Trophoblast cell (in vitro differentiated cells and primary cell): Measurements from ENCODE around the gene GART.

Source experiments
- DNase-seq, 2 donors: peaks; one replicate each; pipeline ENCODE4 v3.0.0-alpha.2; 2016
- H2AFZ ChIP-seq: 2 replicates; pipeline ENCODE4 v1.6.1; 2013; ENCODE audit warnings: low read length, moderate library complexity, mild to moderate bottlenecking; ENCODE audit not compliant: insufficient read depth, poor library complexity
- H2AK5ac ChIP-seq: 2 replicates; pipeline ENCODE4 v1.6.1; 2013; ENCODE audit warnings: mild to moderate bottlenecking, low read length
- H2BK120ac ChIP-seq: 2 replicates; pipeline ENCODE4 v1.6.1; 2013; ENCODE audit warnings: low read length, mild to moderate bottlenecking, moderate library complexity; ENCODE audit not compliant: insufficient read depth, poor library complexity
- H2BK12ac ChIP-seq: 2 replicates; pipeline ENCODE4 v1.6.1; 2013; ENCODE audit warnings: mild to moderate bottlenecking, low read length, moderate library complexity
- H2BK5ac ChIP-seq: 2 replicates; pipeline ENCODE4 v1.6.1; 2013; ENCODE audit warnings: low read length, low read depth, moderate library complexity, mild to moderate bottlenecking; ENCODE audit not compliant: poor library complexity
- H3K14ac ChIP-seq: 2 replicates; pipeline ENCODE4 v1.6.1; 2013; ENCODE audit warnings: mild to moderate bottlenecking, low read length
- H3K18ac ChIP-seq: 2 replicates; pipeline ENCODE4 v1.6.1; 2013; ENCODE audit warnings: mild to moderate bottlenecking, low read length
- H3K23ac ChIP-seq: 2 replicates; pipeline ENCODE4 v1.6.1; 2013; ENCODE audit warnings: low read length
- H3K27ac ChIP-seq: 2 replicates; pipeline ENCODE4 v1.5.1; 2013; ENCODE audit warnings: low read depth, mild to moderate bottlenecking, inconsistent platforms, low read length, moderate library complexity
- H3K27me3 ChIP-seq: 2 replicates; pipeline ENCODE4 v1.6.1; 2013; ENCODE audit warnings: inconsistent platforms, mild to moderate bottlenecking, low read length, moderate library complexity; ENCODE audit not compliant: insufficient read depth
- H3K36me3 ChIP-seq, 2 experiments: 1 replicate in 1 of 2; 2 replicates in 1 of 2; pipeline ENCODE4 v1.6.1; 2013; ENCODE audit warnings: low read length in 2 of 2, mild to moderate bottlenecking in 2 of 2, moderate library complexity in 1 of 2; ENCODE audit not compliant: insufficient read depth in 2 of 2, control insufficient read depth in 1 of 2
- H3K4ac ChIP-seq: 2 replicates; pipeline ENCODE4 v1.6.1; 2013; ENCODE audit warnings: low read depth, mild to moderate bottlenecking, low read length, moderate library complexity
- H3K4me1 ChIP-seq, 2 experiments: 1 replicate in 1 of 2; 2 replicates in 1 of 2; pipeline ENCODE4 v1.6.1; 2013; ENCODE audit warnings: low read length in 2 of 2, mild to moderate bottlenecking in 2 of 2, moderate library complexity in 1 of 2; ENCODE audit not compliant: insufficient read depth in 2 of 2, control insufficient read depth in 1 of 2
- H3K4me2 ChIP-seq: 2 replicates; pipeline ENCODE4 v1.6.1; 2013; ENCODE audit warnings: inconsistent platforms, mild to moderate bottlenecking, low read length, moderate library complexity
- H3K4me3 ChIP-seq: 2 replicates; pipeline ENCODE4 v1.5.1; 2013; ENCODE audit warnings: mild to moderate bottlenecking, low read depth, low read length, inconsistent platforms
- H3K79me1 ChIP-seq: one replicate; pipeline ENCODE4 v1.6.1; 2013; ENCODE audit warnings: low read length
- H3K79me2 ChIP-seq: 2 replicates; pipeline ENCODE4 v1.6.1; 2013; ENCODE audit warnings: low read length, mild to moderate bottlenecking; ENCODE audit not compliant: control insufficient read depth, insufficient read depth, poor library complexity
- H3K9ac ChIP-seq: 2 replicates; pipeline ENCODE4 v1.6.1; 2013; ENCODE audit warnings: mild to moderate bottlenecking, low read length
- H3K9me3 ChIP-seq: 2 replicates; pipeline ENCODE4 v1.6.1; 2013; ENCODE audit warnings: low read depth, mild to moderate bottlenecking, control low read depth, inconsistent platforms, low read length; ENCODE audit not compliant: insufficient read depth
- H4K12ac ChIP-seq: 2 replicates; pipeline ENCODE4 v1.6.1; 2013; ENCODE audit warnings: low read depth, mild to moderate bottlenecking, low read length, moderate library complexity
- H4K8ac ChIP-seq: 2 replicates; pipeline ENCODE4 v1.6.1; 2013; ENCODE audit warnings: low read depth, mild to moderate bottlenecking, low read length, moderate library complexity
- H4K91ac ChIP-seq: one replicate; pipeline ENCODE4 v1.6.1; 2013; ENCODE audit warnings: low read depth, mild to moderate bottlenecking, low read length, moderate library complexity
- WGBS: extraction: QIAGEN DNeasy Blood & Tissue Kit; methylation state at CpG from one replicate; pipeline ENCODE4 v1.1.7; 2013; ENCODE audit warnings: missing lambda C conversion rate; ENCODE audit not compliant: insufficient read length, insufficient coverage; ENCODE audit errors: extremely low coverage; 5-methylcytosine and 5-hydroxymethylcytosine counted together

GART gene

DNA sequence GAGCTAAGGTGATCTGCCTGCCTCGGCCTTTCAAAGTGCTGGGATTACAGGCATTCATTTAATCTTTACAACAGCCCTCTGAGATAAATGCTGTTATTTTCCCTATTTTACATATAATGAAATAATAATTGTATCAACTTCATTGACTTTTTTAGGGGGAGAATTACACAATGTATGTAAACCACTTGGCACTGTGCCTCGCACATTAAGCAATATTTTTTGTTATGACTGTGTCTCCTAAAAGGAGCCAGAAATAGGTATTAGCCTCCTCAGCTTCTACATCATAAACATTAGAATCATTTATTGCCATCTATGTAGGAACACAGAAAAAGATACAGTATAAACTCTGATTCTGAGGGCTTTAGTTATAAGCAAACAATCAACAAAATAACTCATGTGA lies 49.3 kb downstream of the GART start:
- Histone ChIP-seq H2BK5ac (no peak overlapping the region), H4K91ac (no peak overlapping the region), H2BK12ac (no peak overlapping the region), H2AFZ (no peak overlapping the region), H4K12ac (no peak overlapping the region), H2AK5ac (no peak overlapping the region), H3K18ac (no peak overlapping the region), H3K4ac (no peak overlapping the region), H3K36me3 (no peaks in the 10 kb centered on the region), H2BK120ac (no peak overlapping the region), H3K4me2 (no peak overlapping the region), H3K9me3 (no peaks in the 10 kb centered on the region), H3K4me1 (peaks cover 0 to 3% of the 10 kb centered on the region in 2 experiments), H3K14ac (no peak overlapping the region), H3K79me2 (no peaks in the 10 kb centered on the region), H3K27ac (no peak overlapping the region), H4K8ac (no peak overlapping the region), H3K23ac (no peak overlapping the region), H3K79me1 (peaks cover 2% of the 10 kb centered on the region), H3K4me3 (no peak overlapping the region), H3K9ac (no peak overlapping the region), H3K27me3 (no peaks in the 10 kb centered on the region)
- no peak for DNase-seq
- WGBS: no CpG with 5 or more reads among the region's 2 CpGs

- Histone ChIP-seq H3K4ac (no peak within 1 kb of the TSS), H2BK12ac (no peak within 1 kb of the TSS), H3K27me3 (no peaks in the 10 kb centered on the region), H2BK5ac (peak within 1 kb of the TSS; percentile 76), H3K79me2 (no peaks in the 10 kb centered on the region), H2AK5ac (no peak within 1 kb of the TSS), H3K18ac (peak within 1 kb of the TSS; percentile 62), H2AFZ (peak within 1 kb of the TSS; percentile 89), H3K9ac (peak within 1 kb of the TSS; percentile 91), H3K36me3 (no peaks in the 10 kb centered on the region), H3K79me1 (peaks cover 2% of the 10 kb centered on the region), H4K8ac (peak within 1 kb of the TSS; percentile 87), H3K4me1 (peaks cover 0 to 3% of the 10 kb centered on the region in 2 experiments), H4K12ac (peak within 1 kb of the TSS; percentile 14), H4K91ac (peak within 1 kb of the TSS; percentile 40), H3K4me3 (peak within 1 kb of the TSS; percentile 92), H2BK120ac (no peak within 1 kb of the TSS), H3K27ac (peak within 1 kb of the TSS; percentile 56), H3K14ac (no peak within 1 kb of the TSS), H3K4me2 (peak within 1 kb of the TSS; percentile 85), H3K23ac (no peak within 1 kb of the TSS), H3K9me3 (no peaks in the 10 kb centered on the region)
- no CpG with 5 or more reads among the region's 52 CpGs for WGBS
- peak; percentile 85 to 95 for DNase-seq
Observed at GRCh38 chr21:33491373-33492102, 50.4 kb downstream of the GART start, which contains the start of gene DNAJC28. Gene DNAJC28, minus strand, starts transcription at chr21:33491716. Its CDS starts 2,323 bp downstream, at chr21:33489393.

- Histone ChIP-seq H2AFZ (peak overlapping the region; percentile 37), H4K8ac (peak overlapping the region; percentile 40), H3K14ac (no peak overlapping the region), H3K4me1 (peaks cover 0 to 3% of the 10 kb centered on the region in 2 experiments), H3K9ac (no peak overlapping the region), H3K27me3 (no peaks in the 10 kb centered on the region), H3K23ac (no peak overlapping the region), H4K12ac (no peak overlapping the region), H3K18ac (no peak overlapping the region), H3K36me3 (no peaks in the 10 kb centered on the region), H3K4me3 (peak overlapping the region; percentile 92), H3K9me3 (no peaks in the 10 kb centered on the region), H2BK12ac (no peak overlapping the region), H3K4ac (no peak overlapping the region), H3K4me2 (peak overlapping the region; percentile 85), H2AK5ac (no peak overlapping the region), H2BK120ac (no peak overlapping the region), H3K79me2 (no peaks in the 10 kb centered on the region), H3K27ac (no peak overlapping the region), H4K91ac (no peak overlapping the region), H2BK5ac (no peak overlapping the region), H3K79me1 (peaks cover 2% of the 10 kb centered on the region)
- DNase-seq: peak in 1 of 2 donors; percentile 31
- no CpG with 5 or more reads among the region's 12 CpGs for WGBS
Observed at GRCh38 chr21:33490991-33491372, 50.9 kb downstream of the GART start.

DNA sequence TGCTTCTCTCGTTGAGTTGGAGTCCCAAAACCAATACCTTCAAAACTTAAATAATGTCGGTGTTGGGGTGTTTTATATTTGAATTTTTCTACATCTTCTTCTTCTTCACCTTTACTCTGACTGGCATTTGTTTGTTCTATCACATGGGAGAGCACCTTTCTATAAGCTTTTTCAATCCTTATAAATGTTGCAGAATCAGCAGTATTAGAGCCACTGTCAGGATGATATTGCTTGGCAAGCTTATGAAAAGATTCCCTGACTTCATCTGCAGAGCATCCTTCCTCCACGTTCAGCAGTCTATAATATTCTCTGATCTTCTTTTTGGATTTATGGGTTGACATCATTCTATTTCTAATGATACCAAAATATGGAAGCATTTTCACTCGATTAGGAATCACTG lies 53.0 kb downstream of the GART start:
- DNase-seq: no peak
- H3K14ac ChIP-seq: no peak overlapping the region
- no peak overlapping the region for H2AFZ ChIP-seq
- no peak overlapping the region for H3K18ac ChIP-seq
- no peak overlapping the region for H3K9ac ChIP-seq
- no peak overlapping the region for H3K4me3 ChIP-seq
- H3K27me3 ChIP-seq: no peaks in the 10 kb centered on the region
- H2AK5ac ChIP-seq: no peak overlapping the region
- WGBS: no CpG with 5 or more reads among the region's 4 CpGs
- H3K36me3 ChIP-seq: no peaks in the 10 kb centered on the region
- no peak overlapping the region for H2BK120ac ChIP-seq
- no peak overlapping the region for H2BK12ac ChIP-seq
- H4K8ac ChIP-seq: no peak overlapping the region
- H4K91ac ChIP-seq: no peak overlapping the region
- H3K79me2 ChIP-seq: no peaks in the 10 kb centered on the region
- H3K9me3 ChIP-seq: no peaks in the 10 kb centered on the region
- no peak overlapping the region for H3K4me2 ChIP-seq
- H4K12ac ChIP-seq: no peak overlapping the region
- H3K4ac ChIP-seq: no peak overlapping the region
- H3K4me1 ChIP-seq: peaks cover 0 to 3% of the 10 kb centered on the region in 2 experiments
- no peak overlapping the region for H3K23ac ChIP-seq
- no peak overlapping the region for H3K27ac ChIP-seq
- peaks cover 2% of the 10 kb centered on the region for H3K79me1 ChIP-seq
- H2BK5ac ChIP-seq: no peak overlapping the region
